ENCODE results near the gene OVCA2.

OVCA2 gene

DNA sequence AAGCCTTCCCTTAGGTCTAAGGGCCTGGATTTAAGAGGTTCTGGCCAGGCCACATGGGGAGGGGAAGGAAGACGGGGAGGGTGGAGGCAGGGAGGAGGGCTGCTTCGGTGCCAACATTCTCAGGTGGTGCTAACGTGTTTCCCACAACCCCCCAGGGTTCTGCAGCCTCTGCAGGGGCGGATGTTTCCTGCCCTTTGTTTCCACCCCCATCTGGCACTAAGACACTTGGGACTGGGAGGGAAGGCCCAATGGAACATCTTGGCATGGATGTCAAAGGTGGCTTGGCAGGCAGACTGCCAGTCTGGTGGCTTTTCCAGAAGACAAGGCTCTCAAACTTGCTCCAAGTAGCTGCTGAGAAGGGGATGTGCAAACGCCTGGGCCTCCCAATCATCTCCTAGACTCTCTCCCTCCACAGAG is 25.8 kb downstream of the OVCA2 start:
- Mint-ChIP-seq H3K4me3 (no peak overlapping the region), H3K4me1 (ENCODE audit: low read depth) (peaks cover 46% of the 10 kb centered on the region), H3K27me3 (peaks cover 21% of the 10 kb centered on the region), H3K36me3 (ENCODE audit: low read depth) (peaks cover 96% of the 10 kb centered on the region), H3K27ac (no peak overlapping the region), H3K9me3 (no peaks in the 10 kb centered on the region)
- intact Hi-C loops (cut with micrococcal nuclease) = no loop called here

DNA sequence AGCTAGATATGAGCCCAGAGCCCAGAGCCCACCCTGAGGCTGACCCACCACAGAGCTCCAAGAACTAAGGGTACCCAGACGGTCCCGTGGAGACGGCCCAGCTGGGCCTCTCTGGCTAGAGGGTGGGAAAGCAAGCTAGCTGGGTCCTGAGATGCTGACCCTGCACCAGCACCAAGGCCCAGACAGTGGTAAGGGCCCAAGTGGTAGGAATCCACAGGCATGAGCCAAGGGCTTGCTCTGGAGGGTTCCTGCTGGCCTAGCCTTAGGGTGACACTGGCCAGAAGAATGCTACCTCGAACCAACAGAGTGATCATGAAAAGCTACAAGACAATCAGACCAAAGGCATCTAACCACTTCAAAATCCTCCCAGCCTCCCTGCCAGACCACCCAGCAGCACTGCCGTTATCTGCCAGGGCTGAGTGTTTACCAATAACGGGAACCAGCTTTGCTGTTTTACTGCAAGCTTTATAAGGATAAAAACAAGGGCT is 26.3 kb downstream of the OVCA2 start:
- intact Hi-C loops (cut with micrococcal nuclease) = no loop called here
- H3K27me3 Mint-ChIP-seq = peaks cover 19% of the 10 kb centered on the region
- no peaks in the 10 kb centered on the region for H3K9me3 Mint-ChIP-seq
- no peak overlapping the region for H3K27ac Mint-ChIP-seq
- peaks cover 43% of the 10 kb centered on the region for H3K4me1 Mint-ChIP-seq (ENCODE audit: low read depth)
- H3K4me3 Mint-ChIP-seq = no peak overlapping the region
- H3K36me3 Mint-ChIP-seq (ENCODE audit: low read depth) = peaks cover 92% of the 10 kb centered on the region

DNA sequence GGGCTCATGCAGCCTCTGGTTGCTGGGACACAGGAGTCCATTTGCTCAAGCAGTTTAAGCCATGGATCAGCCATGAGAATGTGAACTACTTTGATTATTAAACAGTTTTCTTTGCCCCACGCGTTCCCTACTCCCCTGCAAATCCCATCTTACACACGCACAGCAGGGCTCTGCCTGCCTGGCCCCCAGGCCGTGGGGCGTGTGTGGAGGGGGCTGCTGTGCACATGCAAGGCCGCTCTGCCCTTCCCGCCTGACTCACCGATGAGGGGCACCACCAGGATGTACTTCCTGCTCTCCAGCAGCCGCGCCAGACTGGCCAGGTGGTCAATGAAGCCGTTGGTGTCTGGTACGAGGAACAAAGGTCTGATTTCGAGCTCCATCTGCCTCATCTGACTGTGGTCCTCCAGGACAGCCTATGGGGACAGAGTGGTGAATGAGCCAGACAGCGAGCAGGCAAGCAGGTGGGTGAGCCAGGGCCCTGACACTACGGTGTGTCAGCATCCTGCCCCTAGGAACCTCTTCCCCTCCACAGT is 26.8 kb downstream of the OVCA2 start:
- H3K9me3 Mint-ChIP-seq = no peaks in the 10 kb centered on the region
- H3K4me3 Mint-ChIP-seq = no peak overlapping the region
- peaks cover 87% of the 10 kb centered on the region for H3K36me3 Mint-ChIP-seq (ENCODE audit: low read depth)
- intact Hi-C loops (cut with micrococcal nuclease) = no loop called here
- H3K4me1 Mint-ChIP-seq (ENCODE audit: low read depth) = peaks cover 43% of the 10 kb centered on the region
- H3K27me3 Mint-ChIP-seq = peaks cover 18% of the 10 kb centered on the region
- H3K27ac Mint-ChIP-seq = no peak overlapping the region

DNA sequence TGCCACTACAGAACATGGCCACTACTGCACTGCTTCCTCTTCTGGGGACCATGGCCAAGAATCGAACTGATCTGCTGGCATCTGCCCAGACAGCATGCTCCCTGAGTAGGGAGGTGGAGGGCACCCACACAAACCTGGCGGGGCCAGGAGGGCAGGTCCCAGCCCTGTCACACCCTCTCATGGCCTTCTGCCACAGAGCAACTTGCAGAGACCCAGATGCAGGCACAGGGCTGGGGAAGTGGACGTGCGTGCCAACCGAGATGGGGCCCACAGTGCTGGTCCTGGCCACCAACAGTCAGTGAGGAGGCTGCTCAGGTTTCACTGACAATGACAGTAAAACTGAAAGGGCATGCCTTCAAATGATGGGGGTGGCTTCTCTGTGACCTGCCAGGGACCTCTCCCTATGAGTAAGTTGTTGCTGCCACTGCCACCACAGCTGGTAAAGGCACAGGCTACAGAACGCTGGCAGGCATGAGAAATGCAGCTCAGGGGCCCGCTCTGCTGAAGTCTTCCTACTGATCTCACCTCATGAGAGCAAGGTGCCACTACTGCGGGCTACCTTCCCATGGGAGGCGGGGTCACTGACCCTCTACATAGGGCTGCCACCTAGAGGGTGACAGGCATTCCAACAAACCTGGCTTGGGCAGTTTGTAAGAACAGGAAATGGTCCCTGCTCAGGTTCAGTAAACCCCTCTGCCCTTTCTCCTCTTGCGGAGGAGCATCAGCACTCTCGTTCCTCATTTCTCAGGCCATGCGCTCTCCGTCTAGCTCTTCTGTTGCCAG is 28.6 kb downstream of the OVCA2 start:
- intact Hi-C loops (cut with micrococcal nuclease) = no loop called here
- peaks cover 71% of the 10 kb centered on the region for H3K36me3 Mint-ChIP-seq (ENCODE audit: low read depth)
- H3K4me3 Mint-ChIP-seq = no peak overlapping the region
- peaks cover 34% of the 10 kb centered on the region for H3K4me1 Mint-ChIP-seq (ENCODE audit: low read depth)
- H3K27ac Mint-ChIP-seq = no peak overlapping the region
- no peaks in the 10 kb centered on the region for H3K9me3 Mint-ChIP-seq
- H3K27me3 Mint-ChIP-seq = peaks cover 17% of the 10 kb centered on the region

DNA sequence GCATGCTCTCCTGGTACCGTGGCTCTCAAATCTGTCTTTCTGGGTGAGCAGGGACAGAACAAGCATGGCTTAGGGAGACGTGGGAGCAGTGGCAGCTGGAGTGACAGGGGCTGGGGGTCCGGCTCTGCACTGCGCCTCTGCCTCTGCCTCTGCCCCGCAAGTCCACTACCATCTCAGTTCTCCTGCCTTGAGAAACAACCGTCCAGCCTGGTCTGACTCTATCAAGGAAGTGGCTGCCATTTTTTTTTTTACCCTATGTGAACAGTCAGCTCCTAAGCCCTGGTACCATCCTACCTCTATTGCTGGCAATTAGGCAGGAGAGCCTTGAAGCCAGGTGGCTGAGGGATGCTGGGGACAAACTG is 29.2 kb downstream of the OVCA2 start:
- H3K36me3 Mint-ChIP-seq (ENCODE audit: low read depth) = peaks cover 68% of the 10 kb centered on the region
- intact Hi-C loops (cut with micrococcal nuclease) = no loop called here
- no peak overlapping the region for H3K27ac Mint-ChIP-seq
- H3K4me3 Mint-ChIP-seq = no peak overlapping the region
- H3K9me3 Mint-ChIP-seq = no peaks in the 10 kb centered on the region
- H3K4me1 Mint-ChIP-seq (ENCODE audit: low read depth) = peaks cover 40% of the 10 kb centered on the region
- H3K27me3 Mint-ChIP-seq = peaks cover 15% of the 10 kb centered on the region

DNA sequence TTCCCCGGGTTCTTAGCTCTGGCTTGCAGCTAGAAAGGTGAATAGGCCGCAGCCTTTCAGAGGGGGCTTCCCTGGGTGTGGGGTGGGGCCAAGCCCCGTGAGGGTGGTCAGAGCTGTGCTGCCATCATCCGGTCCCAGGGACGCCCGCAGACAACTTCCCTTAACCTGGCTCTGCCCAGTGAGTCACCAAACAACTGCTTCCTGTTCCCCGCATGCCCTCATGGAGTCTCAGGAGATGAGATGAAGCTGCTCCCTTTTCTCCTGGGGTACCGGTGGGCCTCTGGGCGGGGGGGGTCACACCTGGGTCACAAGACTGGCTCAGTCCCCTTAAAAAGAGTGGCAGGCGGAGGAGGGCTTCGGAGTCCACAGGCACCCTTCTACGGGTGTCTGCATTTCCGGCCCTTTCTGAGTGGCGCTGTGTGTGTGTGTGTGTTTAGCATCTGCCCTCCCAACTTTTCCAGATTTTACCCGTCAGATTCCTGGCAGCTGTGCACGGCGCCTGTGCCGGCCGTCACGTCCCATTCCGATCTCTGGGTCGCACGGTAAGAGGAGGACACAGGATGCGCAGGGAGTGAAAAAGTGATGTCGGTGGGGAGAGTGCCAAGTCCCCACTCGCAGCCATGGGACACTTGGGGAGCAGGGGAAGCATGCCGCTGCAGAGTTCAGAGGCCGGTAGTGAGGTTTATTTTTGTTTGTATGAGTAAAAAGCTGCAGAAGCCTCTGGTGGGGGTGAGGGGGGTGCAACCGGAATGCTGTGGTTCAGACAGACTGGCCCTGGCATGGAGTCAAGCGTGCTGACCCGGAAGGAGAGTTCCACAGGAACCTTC is 29.8 kb downstream of the OVCA2 start:
- H3K36me3 Mint-ChIP-seq (ENCODE audit: low read depth) = peaks cover 68% of the 10 kb centered on the region

DNA sequence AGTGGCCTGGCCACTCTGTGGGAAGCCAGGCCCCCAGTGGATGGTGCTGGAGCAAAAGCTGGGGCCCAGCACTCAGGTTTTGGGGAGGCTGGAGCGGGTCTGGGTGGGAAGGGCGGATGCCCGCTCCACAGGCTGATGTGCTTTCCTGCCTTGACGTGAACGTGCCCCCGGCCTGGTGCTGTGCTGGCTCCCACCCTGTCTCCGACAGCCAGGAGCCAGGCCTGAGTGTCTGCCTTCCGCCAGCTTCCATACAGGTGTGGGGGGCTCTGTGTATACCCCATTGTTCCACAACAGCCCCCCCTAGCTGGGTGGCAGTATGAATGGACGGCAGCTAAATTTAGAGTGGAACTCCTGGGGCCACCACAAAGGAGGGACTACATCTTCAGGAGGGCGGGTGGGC is 33.1 kb downstream of the OVCA2 start:
- intact Hi-C loops (cut with micrococcal nuclease) = no loop called here
- H3K27ac Mint-ChIP-seq = no peak overlapping the region
- peaks cover 68% of the 10 kb centered on the region for H3K36me3 Mint-ChIP-seq (ENCODE audit: low read depth)

More for the DNA sequence above, 29.8 kb downstream of the OVCA2 start:
- Mint-ChIP-seq H3K4me1 (ENCODE audit: low read depth) (peaks cover 46% of the 10 kb centered on the region), H3K9me3 (no peaks in the 10 kb centered on the region), H3K27me3 (peaks cover 19% of the 10 kb centered on the region), H3K27ac (no peak overlapping the region), H3K4me3 (no peak overlapping the region)
- intact Hi-C loops (cut with micrococcal nuclease) = no loop called here

DNA sequence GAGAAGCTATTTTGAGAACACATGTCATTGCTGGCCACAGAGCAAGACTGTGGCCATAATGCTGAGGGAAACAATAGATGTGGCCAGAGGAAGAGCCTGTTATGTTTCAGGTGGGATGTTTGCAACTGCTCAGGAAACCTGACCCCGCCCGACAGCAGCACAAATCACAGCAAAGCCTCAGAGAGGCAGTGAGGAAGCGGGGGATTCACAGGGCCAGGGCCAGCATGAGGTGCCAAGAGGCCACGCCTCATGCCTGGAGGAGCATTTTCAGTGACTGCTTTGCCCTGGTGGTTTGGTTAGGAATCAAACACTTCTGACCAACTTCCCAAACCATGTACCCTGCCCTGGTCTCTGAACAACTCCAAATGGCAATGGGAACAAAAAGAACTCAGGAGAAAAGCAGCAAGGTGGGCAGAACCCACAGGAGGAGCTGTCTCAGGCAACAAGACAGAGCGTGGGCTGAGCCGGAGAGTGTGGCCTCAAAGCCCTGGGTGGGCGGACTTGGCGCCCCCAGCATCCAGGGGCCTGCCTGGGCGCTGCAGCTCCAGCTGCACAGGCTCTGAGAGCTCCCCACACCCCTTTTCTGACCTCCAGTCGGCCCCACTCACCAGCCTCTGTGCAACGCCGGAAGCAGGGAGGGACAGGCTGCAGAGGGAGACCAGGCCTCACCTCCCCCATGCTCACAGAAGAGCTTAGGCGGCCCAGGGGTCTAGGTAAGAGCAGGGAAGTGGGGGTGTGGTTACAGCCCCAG is 33.7 kb downstream of the OVCA2 start:
- Mint-ChIP-seq H3K9me3 (no peaks in the 10 kb centered on the region), H3K4me3 (no peak overlapping the region), H3K36me3 (ENCODE audit: low read depth) (peaks cover 67% of the 10 kb centered on the region), H3K4me1 (ENCODE audit: low read depth) (peaks cover 39% of the 10 kb centered on the region), H3K27me3 (peaks cover 39% of the 10 kb centered on the region), H3K27ac (no peak overlapping the region)
- intact Hi-C loops (cut with micrococcal nuclease) = no loop called here

More for the DNA sequence above, 33.1 kb downstream of the OVCA2 start:
- H3K9me3 Mint-ChIP-seq = no peaks in the 10 kb centered on the region
- H3K4me1 Mint-ChIP-seq (ENCODE audit: low read depth) = peaks cover 45% of the 10 kb centered on the region
- H3K4me3 Mint-ChIP-seq = no peak overlapping the region
- peaks cover 39% of the 10 kb centered on the region for H3K27me3 Mint-ChIP-seq

DNA sequence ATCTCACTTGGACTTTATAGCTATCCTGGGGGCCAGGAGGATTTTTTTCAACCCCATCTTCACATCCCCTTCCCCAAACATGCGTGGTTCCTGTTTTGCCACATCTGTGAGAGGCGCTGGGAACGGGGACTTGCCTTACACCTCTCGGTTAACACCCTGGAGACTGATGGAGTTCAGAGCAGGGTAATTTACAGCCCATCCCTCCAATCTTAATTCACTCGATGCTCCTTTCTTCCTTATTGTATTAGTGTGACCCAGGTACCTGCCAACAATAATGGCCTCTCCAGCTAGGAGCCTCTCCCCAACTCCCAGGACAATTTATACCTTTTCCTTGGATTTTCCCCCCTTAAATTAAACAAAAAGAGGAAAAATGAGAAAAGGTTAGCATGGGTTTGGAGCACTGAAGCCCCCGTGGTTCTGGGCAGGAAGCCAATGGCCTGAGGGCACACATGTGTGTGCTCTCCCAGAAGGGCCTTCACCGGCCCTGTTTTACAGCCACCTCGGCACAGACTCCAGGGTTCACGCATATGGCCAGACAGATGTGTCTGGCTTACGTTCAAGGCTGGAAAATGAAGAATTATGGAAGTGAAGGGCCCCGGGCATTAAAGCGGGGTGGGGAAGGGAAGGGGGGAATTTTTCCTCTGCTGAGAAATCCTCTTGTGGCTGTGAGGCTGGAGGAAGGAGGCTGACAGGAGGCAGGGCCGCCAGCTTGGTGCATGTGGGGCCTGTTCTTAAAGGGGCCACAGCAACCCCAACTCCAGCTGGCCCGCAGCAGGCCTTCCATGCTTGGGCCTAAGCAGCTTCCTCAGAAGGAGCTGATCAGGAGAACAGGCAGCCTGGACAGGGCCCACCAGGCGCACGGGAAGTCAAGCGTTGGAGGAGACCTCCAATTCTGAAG is 34.5 kb downstream of the OVCA2 start:
- intact Hi-C loops (cut with micrococcal nuclease) = no loop called here
- peaks cover 31% of the 10 kb centered on the region for H3K4me1 Mint-ChIP-seq (ENCODE audit: low read depth)
- no peaks in the 10 kb centered on the region for H3K9me3 Mint-ChIP-seq
- peaks cover 66% of the 10 kb centered on the region for H3K36me3 Mint-ChIP-seq (ENCODE audit: low read depth)
- peaks cover 43% of the 10 kb centered on the region for H3K27me3 Mint-ChIP-seq
- no peak overlapping the region for H3K4me3 Mint-ChIP-seq
- no peak overlapping the region for H3K27ac Mint-ChIP-seq

DNA sequence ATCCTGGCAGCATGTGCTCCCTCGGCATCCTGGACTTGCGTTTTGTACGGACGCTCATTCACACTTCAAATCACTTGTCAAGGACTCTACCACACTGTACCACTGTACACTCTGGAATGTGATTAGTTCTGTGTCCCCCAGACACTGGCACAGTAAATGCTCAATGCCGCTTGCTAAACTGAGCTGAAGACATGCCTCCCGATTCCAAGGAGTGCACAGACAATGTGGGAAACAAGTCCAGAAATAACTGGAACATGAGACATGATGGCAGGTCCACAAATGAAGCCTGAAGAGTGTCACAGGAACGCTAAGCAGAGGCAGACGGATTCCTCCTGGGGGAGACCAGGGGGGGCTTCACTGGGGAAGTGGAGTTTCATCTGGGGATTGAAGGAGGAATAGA is 35.2 kb downstream of the OVCA2 start:
- Mint-ChIP-seq H3K4me3 (no peak overlapping the region), H3K27ac (no peak overlapping the region), H3K27me3 (peaks cover 50% of the 10 kb centered on the region), H3K9me3 (no peaks in the 10 kb centered on the region), H3K4me1 (ENCODE audit: low read depth) (peaks cover 30% of the 10 kb centered on the region), H3K36me3 (ENCODE audit: low read depth) (peaks cover 66% of the 10 kb centered on the region)
- intact Hi-C loops (cut with micrococcal nuclease) = no loop called here

DNA sequence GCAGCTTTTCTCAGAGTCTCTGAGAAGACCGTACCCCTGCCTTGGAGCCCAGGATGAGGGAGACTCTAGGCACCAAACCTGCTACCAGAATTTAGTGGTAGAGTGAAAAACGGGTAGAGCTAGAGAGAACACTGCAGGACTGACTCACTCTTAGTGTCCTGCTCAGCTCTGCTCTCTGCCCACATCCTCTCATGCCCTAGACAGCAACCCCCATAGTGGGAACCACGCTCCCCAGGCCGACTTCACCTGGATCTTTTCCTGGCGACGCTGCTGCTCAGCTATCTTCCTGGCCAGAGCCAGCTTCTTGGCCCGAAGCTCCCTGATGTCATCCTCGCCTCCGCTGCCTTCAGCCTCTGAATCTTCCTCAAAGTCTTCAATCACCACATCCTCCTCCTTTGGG is 39.7 kb downstream of the OVCA2 start:
- Mint-ChIP-seq H3K4me3 (no peak overlapping the region), H3K4me1 (ENCODE audit: low read depth) (peaks cover 57% of the 10 kb centered on the region)

DNA sequence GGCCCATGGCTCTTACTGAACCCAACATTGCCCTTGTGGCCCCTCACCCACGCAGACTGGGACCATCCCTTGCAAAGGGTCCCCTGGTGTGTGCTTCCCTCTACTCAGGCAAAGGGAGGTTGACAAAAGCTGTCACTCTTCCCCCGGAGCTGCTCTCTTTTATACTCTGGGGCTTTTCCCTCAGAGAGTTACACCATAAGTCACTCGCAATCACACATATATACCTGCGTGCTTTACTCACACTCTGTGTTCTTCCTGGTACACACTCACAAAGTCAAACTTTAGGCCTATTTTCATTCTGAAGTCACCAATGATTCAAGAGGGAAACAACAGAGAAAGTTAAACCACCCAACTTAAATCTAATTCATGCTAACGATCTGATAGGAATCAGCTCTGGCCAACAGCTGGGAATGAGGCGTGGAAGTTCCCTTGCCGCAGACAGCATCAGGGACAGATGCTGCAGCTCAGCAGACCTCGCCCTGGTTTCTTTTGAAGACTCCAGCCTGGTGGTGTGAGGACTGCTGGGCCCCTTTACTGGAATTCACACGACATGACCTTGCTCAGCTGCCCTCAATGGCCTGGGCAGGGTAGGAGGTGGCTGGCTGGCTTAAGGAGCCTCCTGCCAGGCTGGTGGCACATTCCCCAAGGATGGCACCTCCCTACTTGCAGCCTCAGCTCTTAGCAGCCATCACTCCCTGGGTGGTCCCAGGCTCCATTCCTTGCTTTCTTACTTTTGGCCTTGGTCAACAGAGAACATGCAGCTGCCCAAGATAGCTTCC is 40.4 kb downstream of the OVCA2 start:
- no peaks in the 10 kb centered on the region for H3K9me3 Mint-ChIP-seq
- intact Hi-C loops (cut with micrococcal nuclease) = no loop called here
- H3K4me3 Mint-ChIP-seq = no peak overlapping the region
- peaks cover 60% of the 10 kb centered on the region for H3K4me1 Mint-ChIP-seq (ENCODE audit: low read depth)
- no peak overlapping the region for H3K27ac Mint-ChIP-seq
- H3K36me3 Mint-ChIP-seq (ENCODE audit: low read depth) = peaks cover 67% of the 10 kb centered on the region
- H3K27me3 Mint-ChIP-seq = peaks cover 75% of the 10 kb centered on the region

More for the DNA sequence above, 39.7 kb downstream of the OVCA2 start:
- intact Hi-C loops (cut with micrococcal nuclease) = no loop called here
- peaks cover 75% of the 10 kb centered on the region for H3K27me3 Mint-ChIP-seq
- no peaks in the 10 kb centered on the region for H3K9me3 Mint-ChIP-seq
- H3K36me3 Mint-ChIP-seq (ENCODE audit: low read depth) = peaks cover 74% of the 10 kb centered on the region
- H3K27ac Mint-ChIP-seq = no peak overlapping the region
